NCI-H510A treated with DMSO at 0.1 percent for 48 hours (cell line): ENCODE results near the gene NDUFS7.

Experiments used
- DNase-seq: peaks from one replicate; lab custom pipeline; 2025; lab: John Stamatoyannopoulos, UW

Gene NDUFS7

GRCh38 chr19:1383312-1384084 is at the start of gene NDUFS7:
Gene NDUFS7, plus strand, starts transcription at chr19:1383907. Its CDS starts 20 bp downstream, at chr19:1383927.
- peak; percentile 68 for DNase-seq

- no peak for DNase-seq
Measured at GRCh38 chr19:1336079-1336684, 47.5 kb upstream of the NDUFS7 start.

- DNase-seq, result no peak
Measured at GRCh38 chr19:1340681-1341469, 42.8 kb upstream of the NDUFS7 start.

GRCh38 chr19:1343041-1343440 is 40.7 kb upstream of the NDUFS7 start:
- DNase-seq, result no peak

- DNase-seq, result no peak
Measured at GRCh38 chr19:1349211-1349610, 34.5 kb upstream of the NDUFS7 start.

- no peak for DNase-seq
Measured at GRCh38 chr19:1350867-1351266, 32.8 kb upstream of the NDUFS7 start.

- DNase-seq, result no peak
Measured at GRCh38 chr19:1351381-1351851, 32.3 kb upstream of the NDUFS7 start.

- DNase-seq, result no peak
Measured at GRCh38 chr19:1353144-1353543, 30.6 kb upstream of the NDUFS7 start.

- DNase-seq, result no peak
Measured at GRCh38 chr19:1354970-1355567, 28.6 kb upstream of the NDUFS7 start.

- no peak for DNase-seq
Measured at GRCh38 chr19:1355568-1356507, 27.9 kb upstream of the NDUFS7 start.

GRCh38 chr19:1356508-1356865 is 27.2 kb upstream of the NDUFS7 start:
- no peak for DNase-seq

GRCh38 chr19:1357531-1358109 is 26.1 kb upstream of the NDUFS7 start:
- no peak for DNase-seq

GRCh38 chr19:1360126-1360817 is 23.4 kb upstream of the NDUFS7 start:
- DNase-seq, result no peak

GRCh38 chr19:1360818-1361461 is 22.8 kb upstream of the NDUFS7 start:
- no peak for DNase-seq

- no peak for DNase-seq
Measured at GRCh38 chr19:1361601-1362386, 21.9 kb upstream of the NDUFS7 start.

GRCh38 chr19:1362387-1363257 is 21.1 kb upstream of the NDUFS7 start:
- DNase-seq, result no peak

GRCh38 chr19:1363599-1363998 is 20.1 kb upstream of the NDUFS7 start:
- no peak for DNase-seq
